AG09309 (cell line): ENCODE data around the gene COX17.

Experiments
- DNase-seq: peaks from one replicate; pipeline ENCODE4 v3.0.0-alpha.2; 2010; ENCODE audit warnings: low read depth
- H3K4me3 ChIP-seq: 2 replicates; pipeline ENCODE4 v1.5.1; 2011; ENCODE audit warnings: mild to moderate bottlenecking, low read depth, low read length, moderate library complexity; ENCODE audit not compliant: control insufficient read depth
- TF ChIP-seq, protein P1 (sequence below): IDR thresholded peaks from 2 replicates; pipeline ENCODE4 v1.5.1; 2011; ENCODE audit warnings: mild to moderate bottlenecking, low read depth, low read length, inconsistent platforms; ENCODE audit not compliant: insufficient read depth, control insufficient read depth; ENCODE audit errors: missing control alignments

The COX17 gene

DNA sequence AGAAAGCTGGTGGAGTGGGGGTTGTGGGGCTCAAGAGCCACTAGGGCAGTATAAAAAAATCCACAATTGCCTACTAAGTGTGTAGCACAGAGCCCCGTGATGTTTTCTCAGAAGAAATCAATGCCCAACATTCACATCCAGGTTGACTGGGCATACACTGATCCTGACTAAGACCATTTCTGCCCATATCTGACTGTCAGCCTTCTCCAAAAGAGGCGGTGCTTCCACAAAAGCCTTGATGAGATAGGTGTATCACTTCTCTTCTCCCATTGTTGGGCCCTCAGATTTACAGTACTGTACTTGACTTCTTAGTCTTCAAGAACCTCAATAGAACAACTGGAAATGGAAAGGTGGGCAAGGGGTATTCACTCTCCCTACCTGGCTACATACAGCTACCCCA is 18.2 kb downstream of the COX17 start:
- no peak overlapping the region for H3K4me3 ChIP-seq
- no peak for DNase-seq
- TF ChIP-seq, protein P1, sequence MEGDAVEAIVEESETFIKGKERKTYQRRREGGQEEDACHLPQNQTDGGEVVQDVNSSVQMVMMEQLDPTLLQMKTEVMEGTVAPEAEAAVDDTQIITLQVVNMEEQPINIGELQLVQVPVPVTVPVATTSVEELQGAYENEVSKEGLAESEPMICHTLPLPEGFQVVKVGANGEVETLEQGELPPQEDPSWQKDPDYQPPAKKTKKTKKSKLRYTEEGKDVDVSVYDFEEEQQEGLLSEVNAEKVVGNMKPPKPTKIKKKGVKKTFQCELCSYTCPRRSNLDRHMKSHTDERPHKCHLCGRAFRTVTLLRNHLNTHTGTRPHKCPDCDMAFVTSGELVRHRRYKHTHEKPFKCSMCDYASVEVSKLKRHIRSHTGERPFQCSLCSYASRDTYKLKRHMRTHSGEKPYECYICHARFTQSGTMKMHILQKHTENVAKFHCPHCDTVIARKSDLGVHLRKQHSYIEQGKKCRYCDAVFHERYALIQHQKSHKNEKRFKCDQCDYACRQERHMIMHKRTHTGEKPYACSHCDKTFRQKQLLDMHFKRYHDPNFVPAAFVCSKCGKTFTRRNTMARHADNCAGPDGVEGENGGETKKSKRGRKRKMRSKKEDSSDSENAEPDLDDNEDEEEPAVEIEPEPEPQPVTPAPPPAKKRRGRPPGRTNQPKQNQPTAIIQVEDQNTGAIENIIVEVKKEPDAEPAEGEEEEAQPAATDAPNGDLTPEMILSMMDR = no peak

DNA sequence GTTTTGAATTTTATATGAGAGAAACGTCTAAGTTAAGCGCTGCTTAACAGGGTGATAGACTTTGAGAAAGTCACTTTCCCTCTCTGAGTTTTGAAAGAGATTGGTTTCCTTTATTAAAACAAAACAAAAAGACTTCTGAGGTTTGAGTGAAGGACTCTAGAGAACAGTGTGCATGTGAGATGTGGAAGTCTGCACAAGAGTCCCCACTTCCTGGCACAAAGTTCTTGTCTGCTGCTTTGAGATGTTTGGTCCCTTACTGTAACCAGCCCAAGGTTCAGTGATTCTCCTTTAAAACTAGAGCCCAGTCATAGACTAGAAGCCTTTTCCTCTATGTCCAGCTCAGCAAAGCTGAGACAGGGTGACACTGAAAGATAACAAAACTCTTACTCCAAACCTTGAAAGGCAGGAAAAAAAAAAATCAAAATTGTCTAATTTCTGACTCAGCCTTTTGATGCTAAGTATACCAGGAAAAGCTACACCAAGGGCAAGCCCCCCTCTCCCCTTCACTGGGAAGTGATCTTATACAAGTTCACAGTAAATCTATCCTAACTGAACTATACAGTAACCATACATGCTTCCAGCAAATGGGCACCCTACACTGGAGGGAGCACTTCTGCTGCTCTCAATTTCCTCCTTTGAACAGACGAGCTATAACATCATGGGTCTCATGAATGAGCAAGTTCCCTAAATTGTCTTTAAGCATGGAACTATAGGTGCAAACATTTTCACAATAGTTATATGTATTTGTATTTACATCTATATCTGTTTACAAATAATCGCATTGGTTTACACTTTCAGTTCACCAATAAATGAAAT is 19.1 kb downstream of the COX17 start:
- no peak overlapping the region for H3K4me3 ChIP-seq
- TF ChIP-seq, protein P1 = no peak
- DNase-seq = no peak

DNA sequence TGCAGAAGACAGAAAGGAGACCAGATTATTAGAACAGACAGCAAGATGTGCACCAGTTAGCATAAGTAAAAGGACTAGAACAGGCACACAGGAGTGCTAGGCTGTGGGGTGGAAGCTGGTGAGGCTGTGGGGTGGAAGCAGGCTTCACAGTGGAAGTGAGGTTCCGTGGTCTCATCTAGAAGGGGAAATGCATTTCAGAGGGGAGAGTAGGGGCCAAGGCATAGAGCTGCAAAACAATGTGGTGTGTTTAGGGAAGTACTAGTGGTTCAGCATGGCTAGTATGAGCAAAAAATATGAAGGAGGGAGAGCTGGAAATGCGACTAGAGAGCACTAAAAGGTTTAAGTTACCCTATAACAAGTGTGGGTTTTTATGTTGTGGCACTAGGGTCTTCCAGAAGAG is 23.3 kb downstream of the COX17 start:
- no peak overlapping the region for H3K4me3 ChIP-seq
- DNase-seq = no peak
- TF ChIP-seq, protein P1 = no peak

DNA sequence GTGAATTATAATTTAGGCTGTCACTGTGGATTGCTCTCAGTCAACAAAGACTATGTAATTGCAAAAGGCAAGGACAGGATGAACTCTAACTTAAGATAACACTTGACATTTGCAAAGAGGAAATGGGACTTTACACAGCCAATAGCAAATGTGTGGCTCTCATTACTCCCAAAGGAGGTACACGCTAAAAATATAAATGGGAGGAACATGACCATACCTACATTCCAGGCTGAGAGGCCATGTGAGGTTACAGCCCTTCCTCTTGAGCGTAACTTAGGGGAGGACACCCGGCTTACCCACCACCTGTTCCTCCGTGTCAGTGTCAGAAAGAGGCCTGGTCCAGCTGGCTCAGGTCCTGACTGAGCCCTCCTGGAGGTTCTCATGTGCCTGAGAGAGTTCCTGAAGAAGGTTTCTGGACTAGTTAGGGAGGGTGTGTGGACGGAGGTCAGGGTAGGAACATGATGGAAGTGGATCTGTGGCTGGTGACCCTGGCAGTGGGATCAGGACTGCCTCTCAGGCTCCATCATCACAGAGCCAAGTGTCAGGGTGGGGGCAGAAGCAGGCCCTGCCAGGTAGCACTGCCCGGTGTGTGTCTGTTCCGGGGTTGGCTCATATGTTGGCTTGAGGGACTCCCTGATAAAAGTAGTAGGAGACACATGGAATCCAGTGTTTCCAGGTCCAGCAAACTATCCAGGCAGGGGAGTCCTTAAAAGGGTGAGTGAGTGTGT is 24.7 kb downstream of the COX17 start:
- TF ChIP-seq, protein P1 = no peak
- no peak overlapping the region for H3K4me3 ChIP-seq
- DNase-seq = no peak

DNA sequence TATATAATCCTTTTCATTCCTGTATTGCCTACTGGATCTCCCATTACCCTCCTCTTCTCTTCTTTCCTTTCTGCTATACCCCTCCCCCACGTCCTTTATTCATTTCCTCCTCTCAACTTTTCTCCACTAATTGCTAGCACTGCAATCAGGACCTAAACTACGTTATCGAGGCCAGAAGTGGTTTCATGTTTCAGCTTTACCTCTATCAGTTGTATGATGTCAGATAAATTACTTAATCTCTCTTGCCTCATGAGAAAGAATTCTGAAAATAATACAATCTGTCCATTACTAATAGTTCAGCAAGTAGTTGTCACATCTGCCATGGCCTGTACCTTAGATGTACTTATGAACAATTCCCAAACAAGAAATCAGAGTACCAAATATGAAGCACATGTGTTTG is 27.4 kb downstream of the COX17 start:
- no peak overlapping the region for H3K4me3 ChIP-seq
- DNase-seq = no peak
- TF ChIP-seq, protein P1 = no peak

DNA sequence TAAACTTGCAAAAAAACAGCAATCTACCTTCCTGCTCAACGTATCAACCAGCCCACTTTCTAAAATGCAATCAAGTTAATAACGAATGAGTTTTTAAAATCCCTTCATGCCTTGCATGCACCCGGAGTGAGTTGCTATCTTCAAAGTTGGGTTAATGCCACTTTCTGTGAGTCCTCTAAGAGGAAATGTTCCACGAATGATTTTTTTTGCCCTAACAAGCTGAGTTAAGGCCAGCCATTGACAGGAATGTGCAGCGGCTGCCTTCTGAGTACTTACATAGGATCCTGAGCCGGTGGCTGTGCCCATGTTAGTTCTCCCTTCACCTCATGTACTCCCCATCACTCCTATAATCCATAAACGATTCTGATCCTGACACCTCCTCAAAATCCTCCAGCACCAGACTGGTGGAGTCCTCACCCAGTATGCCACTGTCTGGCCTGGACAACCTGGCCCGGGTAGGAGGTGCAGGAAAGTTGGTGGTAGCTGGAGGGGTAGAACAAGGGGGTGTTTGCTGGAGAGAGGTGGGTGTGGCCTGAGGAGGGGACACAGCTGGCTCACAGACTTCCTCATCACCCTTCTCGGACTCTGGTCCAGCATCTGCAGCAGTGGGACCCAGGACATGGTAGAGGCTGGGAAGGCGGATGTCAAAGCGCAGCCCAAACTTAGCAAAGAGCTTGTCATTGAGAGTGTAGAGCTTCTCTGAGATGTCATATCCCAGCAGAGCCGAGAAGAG is 29.2 kb downstream of the COX17 start:
- TF ChIP-seq, protein P1 = no peak
- no peak overlapping the region for H3K4me3 ChIP-seq
- no peak for DNase-seq
